Endothelial cell of umbilical vein (primary cell): ENCODE measurements around the gene MGAT1. TPM values are rescaled to one million over a fixed set of nuclear protein-coding genes. Genes with fewer than 3 reads are reported as not detected.

Experiments used
- BruUV-seq: library from RNA; stranded (reverse); fragments of 400-500 nt; replicated peaks from 2 replicates; lab custom pipeline; 2021; lab: Mats Ljungman, UMichigan
- CTCF ChIA-PET: fragments of 300-600, 350-600 bp; sonication (Branson Sonifier 250); formaldehyde crosslinking; loops from one replicate; lab custom pipeline; 2021; ENCODE audit warnings: antibody characterized with exemption, inconsistent platforms; lab: Charles Lee
- POLR2A ChIA-PET: fragments of 300-600, 350-600 bp; sonication (Branson Sonifier 250); formaldehyde crosslinking; loops from one replicate; lab custom pipeline; 2021; ENCODE audit warnings: antibody characterized with exemption, inconsistent platforms; lab: Charles Lee
- DNase-seq: peaks from one replicate; pipeline ENCODE4 v3.0.0-alpha.2; 2011; ENCODE audit warnings: low read depth, low spot score
- FAIRE-seq: peaks from 2 replicates; lab custom pipeline; 2011; peaks lifted over from hg19 to GRCh38; lab: Jason Lieb, UNC
- H2AFZ ChIP-seq: 2 replicates; pipeline ENCODE4 v1.6.0; 2012; ENCODE audit warnings: low read depth, low read length, control low read depth, inconsistent platforms
- H3K27ac ChIP-seq: 2 replicates; pipeline ENCODE4 v1.5.1; 2011; ENCODE audit warnings: low read depth, mild to moderate bottlenecking, control low read depth, low read length, moderate library complexity; ENCODE audit not compliant: insufficient read depth
- H3K27me3 ChIP-seq, 2 experiments: 2 replicates each; pipeline versions ENCODE4 v1.6.0 to v1.6.1; 2011; ENCODE audit warnings: low read length in 2 of 2, mixed read lengths in 1 of 2; ENCODE audit not compliant: control insufficient read depth in 2 of 2, insufficient read depth in 2 of 2
- H3K36me3 ChIP-seq, 2 experiments: 2 replicates in 1 of 2; 3 replicates in 1 of 2; pipeline ENCODE4 v1.5.1; 2011; ENCODE audit warnings: low read length in 2 of 2, mild to moderate bottlenecking in 1 of 2, moderate library complexity in 1 of 2; ENCODE audit not compliant: control insufficient read depth in 2 of 2, insufficient read depth in 2 of 2; ENCODE audit errors: extremely low read depth in 1 of 2
- H3K4me1 ChIP-seq: 3 replicates; pipeline ENCODE4 v1.5.1; 2011; ENCODE audit warnings: mild to moderate bottlenecking, low read length; ENCODE audit not compliant: control insufficient read depth, insufficient read depth; ENCODE audit errors: extremely low read depth
- H3K4me2 ChIP-seq: 2 replicates; pipeline ENCODE4 v1.6.1; 2011; ENCODE audit warnings: low read length, control low read depth, mixed read lengths; ENCODE audit not compliant: insufficient read depth
- H3K4me3 ChIP-seq, 3 experiments: fragments of 200-600 bp in 1 of 3; sonication (generic), shearing (Covaris generic) in 1 of 3; replicated peaks in 1 of 3; 2 replicates each; pipeline ENCODE4 v1.5.1; 2011 to 2016; ENCODE audit warnings: control low read depth in 3 of 3, low read length in 3 of 3, mild to moderate bottlenecking in 2 of 3, inconsistent platforms in 1 of 3, low read depth in 1 of 3, moderate library complexity in 1 of 3; ENCODE audit not compliant: insufficient read depth in 1 of 3
- H3K79me2 ChIP-seq: 2 replicates; pipeline ENCODE4 v1.6.0; 2012; ENCODE audit warnings: low read length, inconsistent platforms; ENCODE audit not compliant: control insufficient read depth, insufficient read depth
- H3K9ac ChIP-seq: replicated peaks from 2 replicates; pipeline ENCODE3; 2011; ENCODE audit warnings: low read length, control low read depth; ENCODE audit not compliant: insufficient read depth; ENCODE audit errors: extremely low read depth
- H3K9me1 ChIP-seq: replicated peaks from 3 replicates; pipeline ENCODE4 v1.6.0; 2011; ENCODE audit warnings: mild to moderate bottlenecking, low read length; ENCODE audit not compliant: control insufficient read depth, insufficient read depth; ENCODE audit errors: extremely low read depth
- H3K9me3 ChIP-seq: replicated peaks from 2 replicates; pipeline ENCODE4 v1.5.1; 2012; ENCODE audit warnings: low read length, inconsistent platforms; ENCODE audit not compliant: control insufficient read depth, insufficient read depth
- H4K20me1 ChIP-seq: replicated peaks from 2 replicates; pipeline ENCODE3; 2011; ENCODE audit warnings: mild to moderate bottlenecking, low read length; ENCODE audit not compliant: control insufficient read depth, insufficient read depth; ENCODE audit errors: extremely low read depth
- EZH2 ChIP-seq: IDR thresholded peaks from 2 replicates; pipeline ENCODE4 v1.6.1; 2012; ENCODE audit warnings: borderline replicate concordance, low read depth, mild to moderate bottlenecking, moderate library complexity, low read length, inconsistent platforms; ENCODE audit not compliant: severe bottlenecking
- FOS ChIP-seq: IDR thresholded peaks from 2 replicates; pipeline ENCODE4 v1.6.1; 2011; ENCODE audit warnings: mild to moderate bottlenecking, low read length, moderate library complexity, borderline replicate concordance; ENCODE audit not compliant: insufficient read depth
- GATA2 ChIP-seq: IDR thresholded peaks from 2 replicates; pipeline ENCODE4 v1.7.0; 2011; ENCODE audit warnings: low read depth, mild to moderate bottlenecking, moderate library complexity, mixed read lengths, low read length; ENCODE audit not compliant: insufficient read length, insufficient read depth
- JUN ChIP-seq: IDR thresholded peaks from 2 replicates; pipeline ENCODE4 v1.6.1; 2011; ENCODE audit warnings: borderline replicate concordance, low read depth; ENCODE audit not compliant: insufficient read length, insufficient read depth
- MYC ChIP-seq: IDR thresholded peaks from one replicate; pipeline ENCODE4 v1.6.1; 2011; ENCODE audit warnings: mild to moderate bottlenecking, low read depth, low read length
- POLR2A ChIP-seq: IDR thresholded peaks from 2 replicates; pipeline ENCODE4 v1.6.1; 2012; ENCODE audit warnings: low read depth, mild to moderate bottlenecking, control low read depth, low read length
- POLR2AphosphoS5 ChIP-seq: IDR thresholded peaks from 2 replicates; pipeline ENCODE4 v1.6.1; 2012; ENCODE audit warnings: low read depth, mild to moderate bottlenecking, control low read depth, low read length, moderate library complexity; ENCODE audit not compliant: insufficient read depth
- dilution Hi-C: fragments of 300-500 bp; cut with MboI; formaldehyde crosslinking; loops from one replicate; pipeline ENCODE4 v1.15.0; 2019; ENCODE audit warnings: low sequenced_read_pairs; ENCODE audit not compliant: extremely low pct_ligation_motif_present
- intact Hi-C: fragments of 100-400 bp; cut with micrococcal nuclease; formaldehyde crosslinking; loops from one replicate; pipeline ENCODE4 v1.10.0; 2022
- polyA plus RNA-seq, 4 experiments: library from polyadenylated mRNA; depleted of rRNA in 3 of 4; stranded (reverse) in 3 of 4; unstranded in 1 of 4; fragments of >200 nt; gene quantifications; 2 replicates each; pipeline versions ENCODE4 v1.2.1 to v1.2.3, GENCODE V29; 2011 to 2012; ENCODE audit warnings: missing spikeins in 1 of 4
- total RNA-seq: library from RNA; stranded (reverse); gene quantifications from 2 replicates; pipeline ENCODE4 v1.2.3, GENCODE V29; 2021
- TF ChIP-seq, protein P1 (sequence below), 2 donors: IDR thresholded peaks; 1 replicate in 1 of 2; 2 replicates in 1 of 2; pipeline ENCODE4 v1.5.1; 2011; ENCODE audit warnings: low read length in 2 of 2, mild to moderate bottlenecking in 2 of 2, moderate library complexity in 2 of 2, control low read depth in 1 of 2, inconsistent platforms in 1 of 2, low read depth in 1 of 2; ENCODE audit not compliant: insufficient read depth in 1 of 2; ENCODE audit errors: extremely low read depth in 1 of 2
- TF ChIP-seq, protein P2 (sequence below): IDR thresholded peaks from 2 replicates; pipeline ENCODE4 v1.6.1; 2011; ENCODE audit not compliant: insufficient read depth, insufficient read length

The MGAT1 gene
- total and polyA plus RNA-seq, 2 donors (not counting 3 experiments of a cell fraction or from before 2014, with no cell fraction given): 123 to 126 TPM

GRCh38 chr5:180844858-180845257 is 42.3 kb upstream of the MGAT1 start:
- no peak for DNase-seq
- CTCF ChIA-PET: no interaction called here
- Histone ChIP-seq H3K36me3 (peaks cover 2 to 8% of the 10 kb centered on the region in 2 experiments), H3K4me3 (no peak overlapping the region), H3K9me3 (peaks cover 14% of the 10 kb centered on the region), H3K4me2 (no peak overlapping the region), H3K9me1 (no peaks in the 10 kb centered on the region), H3K27ac (no peak overlapping the region), H3K27me3 (no peaks in the 10 kb centered on the region), H3K79me2 (no peaks in the 10 kb centered on the region), H3K9ac (no peak overlapping the region), H4K20me1 (no peaks in the 10 kb centered on the region), H3K4me1 (no peaks in the 10 kb centered on the region), H2AFZ (no peak overlapping the region)
- TF ChIP-seq JUN (no peak), EZH2 (no peak), POLR2A (no peak), FOS (no peak), MYC (no peak), GATA2 (no peak), POLR2AphosphoS5 (no peak)
- TF ChIP-seq, protein P1, sequence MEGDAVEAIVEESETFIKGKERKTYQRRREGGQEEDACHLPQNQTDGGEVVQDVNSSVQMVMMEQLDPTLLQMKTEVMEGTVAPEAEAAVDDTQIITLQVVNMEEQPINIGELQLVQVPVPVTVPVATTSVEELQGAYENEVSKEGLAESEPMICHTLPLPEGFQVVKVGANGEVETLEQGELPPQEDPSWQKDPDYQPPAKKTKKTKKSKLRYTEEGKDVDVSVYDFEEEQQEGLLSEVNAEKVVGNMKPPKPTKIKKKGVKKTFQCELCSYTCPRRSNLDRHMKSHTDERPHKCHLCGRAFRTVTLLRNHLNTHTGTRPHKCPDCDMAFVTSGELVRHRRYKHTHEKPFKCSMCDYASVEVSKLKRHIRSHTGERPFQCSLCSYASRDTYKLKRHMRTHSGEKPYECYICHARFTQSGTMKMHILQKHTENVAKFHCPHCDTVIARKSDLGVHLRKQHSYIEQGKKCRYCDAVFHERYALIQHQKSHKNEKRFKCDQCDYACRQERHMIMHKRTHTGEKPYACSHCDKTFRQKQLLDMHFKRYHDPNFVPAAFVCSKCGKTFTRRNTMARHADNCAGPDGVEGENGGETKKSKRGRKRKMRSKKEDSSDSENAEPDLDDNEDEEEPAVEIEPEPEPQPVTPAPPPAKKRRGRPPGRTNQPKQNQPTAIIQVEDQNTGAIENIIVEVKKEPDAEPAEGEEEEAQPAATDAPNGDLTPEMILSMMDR (IDR thresholded peaks at IDR 0.05; ENCODE audit: extremely low read depth in 1 of 2, insufficient read depth in 1 of 2, low read depth in 1 of 2, low read length in 2 of 2): no peak
- TF ChIP-seq, protein P2, sequence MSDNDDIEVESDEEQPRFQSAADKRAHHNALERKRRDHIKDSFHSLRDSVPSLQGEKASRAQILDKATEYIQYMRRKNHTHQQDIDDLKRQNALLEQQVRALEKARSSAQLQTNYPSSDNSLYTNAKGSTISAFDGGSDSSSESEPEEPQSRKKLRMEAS: no peak
- no TSS peak for BruUV-seq
- dilution Hi-C loops (no loop called here), intact Hi-C loops (no loop called here)
- POLR2A ChIA-PET: no interaction called here
- no peak for FAIRE-seq
